HepG2 (cell line): ENCODE data around the gene ACTN2. TPM values are rescaled to one million over a fixed set of nuclear protein-coding genes. Genes with fewer than 3 reads are reported as not detected.

Source experiments
- E2F1 ChIP-seq: sonication (generic); formaldehyde crosslinking; IDR thresholded peaks from 2 replicates; pipeline ENCODE4 v1.5.0; 2020; ENCODE audit warnings: missing genetic modification reagents
- IRF2 ChIP-seq: IDR thresholded peaks from 2 replicates; pipeline ENCODE4 v1.6.1; 2018; ENCODE audit warnings: missing genetic modification reagents, missing compliant biosample characterization
- MIXL1 ChIP-seq: IDR thresholded peaks from 2 replicates; pipeline ENCODE4 v1.6.1; 2016
- MYNN ChIP-seq: sonication (generic); formaldehyde crosslinking; IDR thresholded peaks from 2 replicates; pipeline ENCODE4 v1.4.0; 2020; ENCODE audit warnings: mild to moderate bottlenecking, low read depth, missing genetic modification reagents
- PRDM15 ChIP-seq: sonication (generic); formaldehyde crosslinking; IDR thresholded peaks from 2 replicates; pipeline ENCODE4 v1.4.0; 2020; ENCODE audit warnings: missing genetic modification reagents
- RFXANK ChIP-seq: IDR thresholded peaks from 2 replicates; pipeline ENCODE4 v1.6.1; 2016
- SIX1 ChIP-seq: sonication (generic); formaldehyde crosslinking; IDR thresholded peaks from 2 replicates; pipeline ENCODE4 v1.4.0; 2020; ENCODE audit warnings: missing genetic modification reagents, borderline replicate concordance
- SOX5 ChIP-seq: IDR thresholded peaks from 2 replicates; pipeline ENCODE4 v1.6.1; 2016; ENCODE audit warnings: borderline replicate concordance
- SP4 ChIP-seq: sonication (generic); formaldehyde crosslinking; IDR thresholded peaks from 2 replicates; pipeline ENCODE4 v1.8.1; 2023; ENCODE audit warnings: mild to moderate bottlenecking, missing genetic modification reagents
- SPEN ChIP-seq: sonication (generic); formaldehyde crosslinking; IDR thresholded peaks from 2 replicates; pipeline ENCODE4 v1.5.1; 2020; ENCODE audit warnings: low read depth, mild to moderate bottlenecking, missing genetic modification reagents
- SRSF9 ChIP-seq: fragments of 200-400 bp; formaldehyde crosslinking; IDR thresholded peaks from 2 replicates; pipeline ENCODE4 v1.6.1; 2018; ENCODE audit warnings: borderline replicate concordance, mild to moderate bottlenecking, low read depth, low read length; ENCODE audit not compliant: insufficient read depth, poor library complexity, severe bottlenecking
- STAT5B ChIP-seq: sonication (generic); formaldehyde crosslinking; IDR thresholded peaks from 2 replicates; pipeline ENCODE4 v1.4.0; 2020; ENCODE audit warnings: missing genetic modification reagents
- ZEB1 ChIP-seq: IDR thresholded peaks from 2 replicates; pipeline ENCODE4 v1.6.1; 2012; ENCODE audit warnings: mild to moderate bottlenecking, low read depth, inconsistent platforms; ENCODE audit not compliant: insufficient replicate concordance
- ZNF33B ChIP-seq: sonication (generic); formaldehyde crosslinking; IDR thresholded peaks from 2 replicates; pipeline ENCODE4 v1.5.1; 2020; ENCODE audit warnings: mild to moderate bottlenecking, missing genetic modification reagents
- ZNF451 ChIP-seq: sonication (generic); formaldehyde crosslinking; IDR thresholded peaks from 2 replicates; pipeline ENCODE4 v1.5.0; 2020; ENCODE audit warnings: mild to moderate bottlenecking, missing genetic modification reagents
- ZNF646 ChIP-seq: sonication (generic); formaldehyde crosslinking; IDR thresholded peaks from 2 replicates; pipeline ENCODE4 v1.9.0; 2021; ENCODE audit warnings: mild to moderate bottlenecking, missing genetic modification reagents
- ZNF761 ChIP-seq: sonication (generic); formaldehyde crosslinking; conservative IDR thresholded peaks from 2 replicates; pipeline ENCODE4 v1.4.0; 2020; ENCODE audit warnings: mild to moderate bottlenecking, missing genetic modification reagents
- ZNF775 ChIP-seq: sonication (generic); formaldehyde crosslinking; IDR thresholded peaks from 2 replicates; pipeline ENCODE4 v1.4.0; 2020; ENCODE audit warnings: missing genetic modification reagents, mild to moderate bottlenecking, moderate library complexity, borderline replicate concordance
- ZNF782 ChIP-seq: sonication (generic); formaldehyde crosslinking; IDR thresholded peaks from 2 replicates; pipeline ENCODE4 v1.4.0; 2020; ENCODE audit warnings: missing genetic modification reagents, mild to moderate bottlenecking, borderline replicate concordance
- polyA plus RNA-seq, 8 experiments: library from polyadenylated mRNA; depleted of rRNA in 3 of 8; stranded (reverse) in 7 of 8; unstranded in 1 of 8; fragments of >200 nt; fragmentation: Illumina TruSeq in 4 of 8; extraction: Trizol in 4 of 8; gene quantifications; 2 replicates each; pipeline versions ENCODE4 v1.2.1 to v1.2.3, GENCODE V29; 2011 to 2016; ENCODE audit warnings: low read depth in 4 of 8, missing spikeins in 1 of 8, mixed read lengths in 1 of 8; ENCODE audit not compliant: insufficient read depth in 1 of 8
- total RNA-seq, 5 experiments: library from RNA; depleted of rRNA; stranded (reverse); fragments of >200 nt; fragmentation: Illumina TruSeq; extraction: Trizol; gene quantifications; 2 replicates each; pipeline ENCODE4 v1.2.3, GENCODE V29; 2016; ENCODE audit warnings: low read depth in 1 of 5

The ACTN2 gene
- total and polyA plus RNA-seq, 2 of the 13 experiments (the other 11 are each of a cell fraction or from before 2014, with no cell fraction given): 0.04 to 0.13 TPM

GRCh38 chr1:236795035-236795756, 108.9 kb downstream of the ACTN2 start, which contains the start of gene MTR (continued):
- TF ChIP-seq ZNF646 (CRISPR knock-in tag) (0 out of 2 replicates have a peak, but pooled peaks have one; percentile 64), STAT5B (CRISPR knock-in tag) (0 out of 2 replicates have a peak, but pooled peaks have one; percentile 13), SRSF9 (no peak), PRDM15 (peak; percentile 49), E2F1 (CRISPR knock-in tag) (peak; percentile 83), ZNF775 (CRISPR knock-in tag) (no peak), ZNF761 (CRISPR knock-in tag) (no peak; the same call in 1 of the 2 replicates), MYNN (CRISPR knock-in tag) (no peak), SOX5 (CRISPR knock-in tag) (no peak; the same call in 1 of the 2 replicates), SP4 (0 out of 2 replicates have a peak, but pooled peaks have one; percentile 37), SPEN (no peak; the same call in 1 of the 2 replicates), SIX1 (no peak), RFXANK (CRISPR knock-in tag) (no peak; the same call in 1 of the 2 replicates), ZNF782 (CRISPR knock-in tag) (peak; percentile 61), ZNF33B (CRISPR knock-in tag) (peak; percentile 85; the same call in 1 of the 2 replicates), ZNF451 (CRISPR knock-in tag) (peak; percentile 59; the same call in 1 of the 2 replicates), MIXL1 (CRISPR knock-in tag) (no peak), ZEB1 (no peak), IRF2 (CRISPR knock-in tag) (peak; percentile 80)
